ENCODE data around the gene KCNJ6. TPM values are rescaled to one million over a fixed set of nuclear protein-coding genes. Genes with fewer than 3 reads are reported as not detected.

KCNJ6 gene
- total and polyA plus RNA-seq, 2 of the 8 experiments (the other 6 are each of a cell fraction or from before 2014, with no cell fraction given), result 0.51 to 1.2 TPM

GRCh38 chr21:37746849-37747248, 169.4 kb downstream of the KCNJ6 start:
- Histone ChIP-seq H2BK20ac (ENCODE audit: low read length) (no peak overlapping the region), H3K9ac (replicated peaks in 1 of 4; ENCODE audit: extremely low read depth in 1 of 4, low read depth in 3 of 4, low read length in 3 of 4) (no peak overlapping the region), H3K79me2 (ENCODE audit: control insufficient read depth in 1 of 2, insufficient read depth in 2 of 2, low read length in 2 of 2) (no peaks in the 10 kb centered on the region), H3K23me2 (ENCODE audit: low read depth, low read length) (no peaks in the 10 kb centered on the region), H2BK15ac (ENCODE audit: low read length) (no peak overlapping the region), H3K4ac (replicated peaks; ENCODE audit: insufficient read length, low read depth, low read length) (no peak overlapping the region), H3K4me2 (ENCODE audit: insufficient read depth in 1 of 2, low read depth in 2 of 2, low read length in 2 of 2) (no peak overlapping the region), H4K5ac (ENCODE audit: insufficient read length, low read depth, low read length) (no peak overlapping the region), H4K91ac (replicated peaks; ENCODE audit: insufficient read length, low read length) (no peak overlapping the region), H3K4me1 (replicated peaks in 1 of 4; ENCODE audit: control insufficient read depth in 3 of 4, insufficient read depth in 4 of 4, low read length in 3 of 4) (no peaks in the 10 kb centered on the region; a peak in 1 of 7 replicates), H3K18ac (ENCODE audit: extremely low read depth, low read length) (no peak overlapping the region), H3K27me3 (replicated peaks in 1 of 4; ENCODE audit: control insufficient read depth in 3 of 4, extremely low read depth in 1 of 4, insufficient read depth in 3 of 4, low read length in 3 of 4) (no peaks in the 10 kb centered on the region), H3K27ac (ENCODE audit: low read depth, low read length) (no peak overlapping the region), H2BK12ac (ENCODE audit: low read depth, low read length) (no peak overlapping the region), H2AK5ac (ENCODE audit: low read depth, low read length) (no peak overlapping the region), H2AFZ (ENCODE audit: low read length) (no peak overlapping the region), H3K14ac (ENCODE audit: insufficient read length) (no peak overlapping the region), H2BK5ac (ENCODE audit: low read depth, low read length) (no peak overlapping the region), H4K8ac (ENCODE audit: extremely low read depth, insufficient read depth, low read length) (no peak overlapping the region), H2BK120ac (replicated peaks; ENCODE audit: low read depth, low read length) (no peak overlapping the region), H3K9me3 (ENCODE audit: insufficient read depth in 2 of 2, low read depth in 1 of 2, low read length in 1 of 2) (no peaks in the 10 kb centered on the region), H3K23ac (ENCODE audit: insufficient read length) (no peak overlapping the region), H3K79me1 (ENCODE audit: low read depth, low read length) (no peaks in the 10 kb centered on the region), H4K20me1 (replicated peaks in 1 of 2; ENCODE audit: control insufficient read depth in 1 of 2, insufficient read depth in 2 of 2, low read length in 2 of 2) (no peaks in the 10 kb centered on the region), H3K36me3 (ENCODE audit: control insufficient read depth in 2 of 4, insufficient read depth in 4 of 4, low read length in 3 of 4) (no peaks in the 10 kb centered on the region), H3K56ac (replicated peaks; ENCODE audit: insufficient read length, low read depth, low read length) (no peak overlapping the region), H3K4me3 (ENCODE audit: extremely low read depth in 1 of 4, insufficient read depth in 2 of 4, low read depth in 3 of 4, low read length in 4 of 4) (no peak overlapping the region)
- FAIRE-seq, result no peak
- 98% methylated on average over 2 of the region's 2 CpGs; no CpG with 5 or more reads in 1 of the 2 experiments for WGBS, 2 experiments (ENCODE audit: extremely low coverage in 1 of 2, insufficient coverage in 1 of 2, insufficient read length in 1 of 2, insufficient replicate concordance in 2 of 2, low coverage in 1 of 2, low lambda C conversion rate in 2 of 2, missing lambda C conversion rate in 1 of 2)
- POLR2A ChIA-PET (ENCODE audit: partially characterized antibody), result no interaction called here
- CTCF ChIA-PET (ENCODE audit: partially characterized antibody), result interaction anchor here (0.7 to 4.6 kb wide), 11 partner anchors 9 to 123 kb away, joined by 3 to 19 read pairs (median 3); no protein-coding TSS in a partner anchor
- DNase-seq (ENCODE audit: low read depth in 1 of 2, low spot score in 2 of 2), result no peak
